Caco-2 (cell line): ENCODE measurements around the gene TMPRSS6. TPM values are rescaled to one million over a fixed set of nuclear protein-coding genes. Genes with fewer than 3 reads are reported as not detected.
A peak's percentile ranks its signal among the peaks of the same experiment; 100 is the strongest.

Source experiments
- BruUV-seq: library from RNA; stranded (reverse); fragments of 400-500 nt; replicated peaks from 2 replicates; lab custom pipeline; 2021; lab: Mats Ljungman, UMichigan
- CTCF ChIA-PET: fragments of 300-600 bp; sonication (Branson Sonifier 250); formaldehyde crosslinking; loops from one replicate; lab custom pipeline; 2022; ENCODE audit warnings: antibody characterized with exemption; lab: Charles Lee
- POLR2A ChIA-PET: fragments of 300-600 bp; sonication (Branson Sonifier 250); formaldehyde crosslinking; loops from one replicate; lab custom pipeline; 2022; ENCODE audit warnings: antibody characterized with exemption; lab: Charles Lee
- DNase-seq, 2 experiments: peaks; one replicate each; pipeline versions ENCODE4 v3.0.0 to v3.0.0-alpha.2; 2020 to 2022
- H3K27me3 ChIP-seq: replicated peaks from 2 replicates; pipeline ENCODE4 v1.6.0; 2011; ENCODE audit warnings: low read length; ENCODE audit not compliant: control insufficient read depth, insufficient read depth
- H3K36me3 ChIP-seq: 2 replicates; pipeline ENCODE4 v1.5.1; 2011; ENCODE audit warnings: low read length; ENCODE audit not compliant: control insufficient read depth, insufficient read depth
- H3K4me1 ChIP-seq: fragments of 250-450 bp; sonication (Bioruptor Pico); 2 replicates; pipeline ENCODE4 v1.5.1; 2020; ENCODE audit warnings: mild to moderate bottlenecking
- H3K4me3 ChIP-seq: 2 replicates; pipeline ENCODE4 v1.5.1; 2011; ENCODE audit warnings: low read depth, mild to moderate bottlenecking, control low read depth, low read length
- H3K9me3 ChIP-seq: fragments of 250-450 bp; sonication (Bioruptor Pico); 2 replicates; pipeline ENCODE4 v1.5.1; 2020; ENCODE audit warnings: mild to moderate bottlenecking, moderate library complexity
- H3K27ac Mint-ChIP-seq: one replicate; pipeline ENCODE4 v1.8.0; 2022; ENCODE audit warnings: mixed read lengths; ENCODE audit not compliant: unreplicated experiment
- H3K27me3 Mint-ChIP-seq: one replicate; pipeline ENCODE4 v1.8.0; 2022; ENCODE audit warnings: mixed read lengths; ENCODE audit not compliant: insufficient read depth, unreplicated experiment
- H3K36me3 Mint-ChIP-seq: one replicate; pipeline ENCODE4 v1.8.0; 2022; ENCODE audit warnings: mild to moderate bottlenecking, mixed read lengths; ENCODE audit not compliant: insufficient read depth, unreplicated experiment
- H3K4me1 Mint-ChIP-seq: one replicate; pipeline ENCODE4 v1.8.0; 2022; ENCODE audit warnings: low read depth, mixed read lengths; ENCODE audit not compliant: unreplicated experiment
- H3K4me3 Mint-ChIP-seq: one replicate; pipeline ENCODE4 v1.8.0; 2022; ENCODE audit warnings: mild to moderate bottlenecking, moderate library complexity, mixed read lengths; ENCODE audit not compliant: unreplicated experiment
- H3K9me3 Mint-ChIP-seq: one replicate; pipeline ENCODE4 v1.8.0; 2022; ENCODE audit warnings: mixed read lengths; ENCODE audit not compliant: unreplicated experiment
- intact Hi-C: fragments of 100-400 bp; cut with micrococcal nuclease; formaldehyde crosslinking; loops from one replicate; pipeline ENCODE4 v1.10.0; 2022; ENCODE audit not compliant: unreplicated experiment
- total RNA-seq: library from RNA; stranded (reverse); gene quantifications from 2 replicates; pipeline ENCODE4 v1.2.3, GENCODE V29; 2022
- TF ChIP-seq, protein P1 (sequence below), 2 experiments: fragments of 200-600 bp in 1 of 2; IDR thresholded peaks; 1 replicate in 1 of 2; 2 replicates in 1 of 2; pipeline versions ENCODE4 v1.5.1 to v1.8.0; 2011 to 2022; ENCODE audit warnings: antibody characterized with exemption in 1 of 2, control low read depth in 1 of 2, inconsistent platforms in 1 of 2, low read depth in 1 of 2, low read length in 1 of 2, mild to moderate bottlenecking in 1 of 2, moderate library complexity in 1 of 2; ENCODE audit not compliant: insufficient read depth in 1 of 2, severe bottlenecking in 1 of 2, unreplicated experiment in 1 of 2

The TMPRSS6 gene
- total RNA-seq, 1 experiment from 2014 or later = 1.6 TPM

GRCh38 chr22:37021041-37021440 is 88.5 kb downstream of the TMPRSS6 start:
- no peaks in the 10 kb centered on the region for H3K27me3 ChIP-seq
- no TSS peak for BruUV-seq
- no peak for DNase-seq
- no peaks in the 10 kb centered on the region for H3K9me3 ChIP-seq
- Mint-ChIP-seq H3K4me3 (peak overlapping the region; percentile 96), H3K9me3 (no peaks in the 10 kb centered on the region), H3K27me3 (no peaks in the 10 kb centered on the region), H3K27ac (peak overlapping the region; percentile 91), H3K36me3 (peaks cover 34% of the 10 kb centered on the region), H3K4me1 (no peaks in the 10 kb centered on the region)
- H3K4me3 ChIP-seq = no peak overlapping the region
- peaks cover 11% of the 10 kb centered on the region; the same call in 1 of the 2 replicates for H3K4me1 ChIP-seq
- peaks cover 2% of the 10 kb centered on the region for H3K36me3 ChIP-seq
- intact Hi-C loops = no loop called here
- POLR2A ChIA-PET = interaction anchor here (1.1 kb wide), 1 partner anchor 11 kb away, joined by 10 read pairs; no protein-coding TSS in a partner anchor
- TF ChIP-seq, protein P1, sequence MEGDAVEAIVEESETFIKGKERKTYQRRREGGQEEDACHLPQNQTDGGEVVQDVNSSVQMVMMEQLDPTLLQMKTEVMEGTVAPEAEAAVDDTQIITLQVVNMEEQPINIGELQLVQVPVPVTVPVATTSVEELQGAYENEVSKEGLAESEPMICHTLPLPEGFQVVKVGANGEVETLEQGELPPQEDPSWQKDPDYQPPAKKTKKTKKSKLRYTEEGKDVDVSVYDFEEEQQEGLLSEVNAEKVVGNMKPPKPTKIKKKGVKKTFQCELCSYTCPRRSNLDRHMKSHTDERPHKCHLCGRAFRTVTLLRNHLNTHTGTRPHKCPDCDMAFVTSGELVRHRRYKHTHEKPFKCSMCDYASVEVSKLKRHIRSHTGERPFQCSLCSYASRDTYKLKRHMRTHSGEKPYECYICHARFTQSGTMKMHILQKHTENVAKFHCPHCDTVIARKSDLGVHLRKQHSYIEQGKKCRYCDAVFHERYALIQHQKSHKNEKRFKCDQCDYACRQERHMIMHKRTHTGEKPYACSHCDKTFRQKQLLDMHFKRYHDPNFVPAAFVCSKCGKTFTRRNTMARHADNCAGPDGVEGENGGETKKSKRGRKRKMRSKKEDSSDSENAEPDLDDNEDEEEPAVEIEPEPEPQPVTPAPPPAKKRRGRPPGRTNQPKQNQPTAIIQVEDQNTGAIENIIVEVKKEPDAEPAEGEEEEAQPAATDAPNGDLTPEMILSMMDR (IDR thresholded peaks at IDR 0.05; ENCODE audit: insufficient read depth in 1 of 2, low read depth in 1 of 2, low read length in 1 of 2, severe bottlenecking in 1 of 2, unreplicated experiment in 1 of 2) = no peak
- CTCF ChIA-PET = interaction anchor here (1.1 to 4.9 kb wide), 3 partner anchors 10 to 23 kb away, joined by 3 to 29 read pairs (median 15); no protein-coding TSS in a partner anchor

GRCh38 chr22:37020192-37020479 is 89.4 kb downstream of the TMPRSS6 start:
- Histone ChIP-seq H3K4me3 (peak overlapping the region; percentile 70), H3K9me3 (no peaks in the 10 kb centered on the region), H3K27me3 (no peaks in the 10 kb centered on the region; the same call in 1 of the 2 replicates), H3K36me3 (peaks cover 2% of the 10 kb centered on the region), H3K4me1 (peaks cover 15% of the 10 kb centered on the region; the same call in 1 of the 2 replicates)
- BruUV-seq = TSS peak; percentile 69
- no peak for DNase-seq
- Mint-ChIP-seq H3K36me3 (peaks cover 30% of the 10 kb centered on the region), H3K27me3 (no peaks in the 10 kb centered on the region), H3K4me3 (peak overlapping the region; percentile 96), H3K4me1 (no peaks in the 10 kb centered on the region), H3K9me3 (no peaks in the 10 kb centered on the region), H3K27ac (peak overlapping the region; percentile 91)
- CTCF ChIA-PET = interaction anchor here (1.1 to 4.9 kb wide), 4 partner anchors 11 to 26 kb away, joined by 3 to 29 read pairs (median 12); no protein-coding TSS in a partner anchor
- TF ChIP-seq, protein P1 (IDR thresholded peaks at IDR 0.05; ENCODE audit: insufficient read depth in 1 of 2, low read depth in 1 of 2, low read length in 1 of 2, severe bottlenecking in 1 of 2, unreplicated experiment in 1 of 2) = no peak
- intact Hi-C loops = loop anchor here (1.0 kb wide), 1 partner anchor 12 kb away; no protein-coding TSS in a partner anchor
- POLR2A ChIA-PET = interaction anchor here (1.1 to 2.0 kb wide), 2 partner anchors 12 to 24 kb away, joined by 10 to 17 read pairs; no protein-coding TSS in a partner anchor

GRCh38 chr22:37019309-37020191 is 90.0 kb downstream of the TMPRSS6 start, which contains the start of the genes MPST and TST:
MPST (plus strand) TSS chr22:37019742; CDS start chr22:37019837, 95 bp downstream.
TST (minus strand) TSS chr22:37019447; CDS start chr22:37018732, 715 bp downstream.
- ChIA-PET CTCF (interaction anchor here (0.7 to 4.9 kb wide), 6 partner anchors 11 to 164 kb away, joined by 3 to 29 read pairs (median 7); partner anchors contain the start of gene KCTD17), POLR2A (interaction anchor here (0.5 to 2.5 kb wide), 8 partner anchors 13 to 824 kb away, joined by 3 to 39 read pairs (median 5); partner anchors contain the start of genes ANKRD54, C1QTNF6 and LGALS2)
- intact Hi-C loops = loop anchor here (1.0 kb wide), 1 partner anchor 13 kb away; no protein-coding TSS in a partner anchor
- no peaks in the 10 kb centered on the region for H3K27me3 Mint-ChIP-seq
- no TSS peak for BruUV-seq
- peaks cover 26% of the 10 kb centered on the region for H3K36me3 Mint-ChIP-seq
- no peaks in the 10 kb centered on the region; the same call in 1 of the 2 replicates for H3K27me3 ChIP-seq
- peak; percentile 79 to 85 for DNase-seq
- H3K4me1 ChIP-seq = peaks cover 16% of the 10 kb centered on the region; the same call in 1 of the 2 replicates
- peak within 1 kb of the TSS; percentile 91 for H3K27ac Mint-ChIP-seq
- H3K4me1 Mint-ChIP-seq = no peaks in the 10 kb centered on the region
- no peaks in the 10 kb centered on the region for H3K9me3 ChIP-seq
- TF ChIP-seq, protein P1 (IDR thresholded peaks at IDR 0.05; ENCODE audit: insufficient read depth in 1 of 2, low read depth in 1 of 2, low read length in 1 of 2, severe bottlenecking in 1 of 2, unreplicated experiment in 1 of 2) = peak in 1 of 2 experiments; percentile 6
- H3K4me3 Mint-ChIP-seq = peak within 1 kb of the TSS; percentile 96
- H3K36me3 ChIP-seq = peaks cover 2% of the 10 kb centered on the region
- H3K9me3 Mint-ChIP-seq = no peaks in the 10 kb centered on the region
- peak within 1 kb of the TSS; percentile 70 for H3K4me3 ChIP-seq
